Esophagus squamous epithelium (tissue), 5 donors: ENCODE data around the gene DNAAF6. TPM values are rescaled to one million over a fixed set of nuclear protein-coding genes. Genes with fewer than 3 reads are reported as not detected.
A peak's percentile ranks its signal among the peaks of the same experiment; 100 is the strongest.
"Not testable (repeated sequence)": the region's sequence is repeated elsewhere in the genome, so short reads cannot be mapped to it uniquely, and the experiment has no call there.

Experiments used
- DNase-seq: peaks from one replicate; lab custom pipeline; 2025; lab: John Stamatoyannopoulos, UW
- H3K27ac ChIP-seq, 4 donors: fragments of 200-600 bp; sonication (generic); one replicate each; pipeline ENCODE4 v1.5.1; 2016 to 2019; ENCODE audit warnings: mild to moderate bottlenecking in 1 of 4
- H3K27me3 ChIP-seq, 4 donors: fragments of 200-600 bp; sonication (generic); 1 replicate in 3 of 4; 2 replicates in 1 of 4; pipeline versions ENCODE4 v1.5.1 to v1.6.0; 2017 to 2021; ENCODE audit warnings: antibody characterized with exemption in 1 of 4
- H3K36me3 ChIP-seq, 3 donors: fragments of 200-600 bp; sonication (generic); one replicate each; pipeline ENCODE4 v1.5.1; 2016 to 2019
- H3K4me1 ChIP-seq, 3 donors: fragments of 200-600 bp; sonication (generic); one replicate each; pipeline ENCODE4 v1.5.1; 2017 to 2019
- H3K4me3 ChIP-seq, 4 donors: fragments of 200-600 bp; sonication (generic); 1 replicate in 3 of 4; 2 replicates in 1 of 4; pipeline ENCODE4 v1.5.1; 2016 to 2019; ENCODE audit warnings: mild to moderate bottlenecking in 2 of 4, moderate library complexity in 1 of 4
- H3K9me3 ChIP-seq, 3 donors: fragments of 200-600 bp; sonication (generic); one replicate each; pipeline ENCODE4 v1.5.1; 2016 to 2019
- POLR2A ChIP-seq, 4 donors: fragments of 450-650 bp; IDR thresholded peaks; one replicate each; pipeline ENCODE4 v1.6.1; 2017; ENCODE audit warnings: antibody characterized with exemption in 4 of 4, mild to moderate bottlenecking in 4 of 4, moderate library complexity in 3 of 4
- WGBS, 2 donors: methylation state at CpG; one replicate each; pipeline ENCODE4 v1.1.5; 2018; 5-methylcytosine and 5-hydroxymethylcytosine counted together
- intact Hi-C: fragments of 100-400 bp; cut with DNase I; formaldehyde crosslinking; loops from one replicate; pipeline ENCODE4 v1.15.0; 2022
- total RNA-seq, 4 donors: library from RNA; depleted of rRNA; stranded (reverse); fragments of >200 nt; gene quantifications; one replicate each; pipeline ENCODE4 v1.1.0, GENCODE V29; 2016
- TF ChIP-seq, protein P1 (sequence below), 6 experiments: fragments of 450-650 bp in 4 of 6; fragments of 200-600 bp in 2 of 6; sonication (generic) in 2 of 6; IDR thresholded peaks; one replicate each; pipeline ENCODE4 v1.5.1; 2016 to 2019; ENCODE audit warnings: antibody characterized with exemption in 6 of 6, mild to moderate bottlenecking in 4 of 6, moderate library complexity in 4 of 6
- donor health status: DM: yes; HTN: yes; CAD: no.

Gene DNAAF6
- total RNA-seq = not detected

DNA sequence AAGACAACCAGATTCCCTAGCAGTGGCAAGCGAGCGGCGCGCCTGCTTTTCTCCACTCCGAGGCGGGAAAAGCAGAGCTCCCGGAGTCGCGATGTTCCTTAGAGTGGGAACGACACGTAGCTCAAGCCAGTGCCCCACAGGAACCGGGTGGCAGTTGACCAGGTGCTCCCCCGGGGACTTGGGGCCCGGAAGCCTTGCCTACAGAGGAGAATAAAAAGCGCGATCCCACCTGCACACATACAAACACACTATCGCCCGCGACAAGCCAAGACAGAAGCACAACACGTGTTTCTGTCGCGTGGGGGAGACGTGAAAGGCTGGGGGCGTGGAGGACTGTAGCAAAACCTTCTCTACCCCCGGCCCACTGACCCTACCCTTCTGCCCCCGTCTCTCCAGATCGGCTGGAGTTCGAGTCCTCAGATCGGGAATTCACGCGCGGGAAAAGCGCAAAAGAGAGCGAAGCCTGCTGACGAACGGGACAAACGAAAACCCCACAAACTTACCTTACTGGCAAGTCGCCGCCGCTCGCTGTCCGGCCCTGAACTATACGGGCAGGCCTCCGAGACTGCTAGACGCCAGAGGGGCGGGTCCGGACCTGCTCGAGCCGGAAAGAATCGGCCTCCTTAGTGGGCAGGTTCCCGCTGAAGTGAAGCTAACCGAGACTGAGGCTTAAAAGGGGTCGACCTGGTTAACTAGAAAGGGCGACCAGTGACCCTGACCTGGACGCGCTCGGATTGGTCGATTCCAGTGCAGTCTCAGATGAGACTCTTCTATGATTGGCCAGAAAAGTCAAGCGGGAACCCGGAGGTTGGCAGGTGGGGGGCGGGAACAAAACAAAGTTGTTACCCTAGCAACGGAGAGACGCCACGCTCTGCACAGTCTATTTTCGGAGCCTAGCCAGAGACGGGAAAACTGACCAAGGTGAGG lies at the start of gene DNAAF6, which contains the start of gene NUP62CL:
Gene DNAAF6 (plus strand): TSS at position 842 of the 927 bp plus-strand sequence. CDS start 6,265 bp downstream, outside the sequence.
Gene NUP62CL (minus strand): TSS at position 664 of the 927 bp plus-strand sequence. CDS start 31,287 bp downstream, outside the sequence.
- DNase-seq = peak; percentile 24
- no peak within 1 kb of the TSS for H3K27ac ChIP-seq
- intact Hi-C loops = no loop called here
- peak within 1 kb of the TSS; percentile 35 to 61 (median 48) for H3K4me3 ChIP-seq
- no peaks in the 10 kb centered on the region for H3K27me3 ChIP-seq
- 0 to 41% methylated on average over 4 to 18 of the region's 66 CpGs for WGBS, 2 donors
- no peaks in the 10 kb centered on the region for H3K9me3 ChIP-seq
- peaks cover 0 to 8% (median 0%) of the 10 kb centered on the region in 3 donors for H3K4me1 ChIP-seq
- H3K36me3 ChIP-seq = no peaks in the 10 kb centered on the region
- no peak for TF ChIP-seq POLR2A (IDR thresholded peaks at IDR 0.05)
- TF ChIP-seq, protein P1, sequence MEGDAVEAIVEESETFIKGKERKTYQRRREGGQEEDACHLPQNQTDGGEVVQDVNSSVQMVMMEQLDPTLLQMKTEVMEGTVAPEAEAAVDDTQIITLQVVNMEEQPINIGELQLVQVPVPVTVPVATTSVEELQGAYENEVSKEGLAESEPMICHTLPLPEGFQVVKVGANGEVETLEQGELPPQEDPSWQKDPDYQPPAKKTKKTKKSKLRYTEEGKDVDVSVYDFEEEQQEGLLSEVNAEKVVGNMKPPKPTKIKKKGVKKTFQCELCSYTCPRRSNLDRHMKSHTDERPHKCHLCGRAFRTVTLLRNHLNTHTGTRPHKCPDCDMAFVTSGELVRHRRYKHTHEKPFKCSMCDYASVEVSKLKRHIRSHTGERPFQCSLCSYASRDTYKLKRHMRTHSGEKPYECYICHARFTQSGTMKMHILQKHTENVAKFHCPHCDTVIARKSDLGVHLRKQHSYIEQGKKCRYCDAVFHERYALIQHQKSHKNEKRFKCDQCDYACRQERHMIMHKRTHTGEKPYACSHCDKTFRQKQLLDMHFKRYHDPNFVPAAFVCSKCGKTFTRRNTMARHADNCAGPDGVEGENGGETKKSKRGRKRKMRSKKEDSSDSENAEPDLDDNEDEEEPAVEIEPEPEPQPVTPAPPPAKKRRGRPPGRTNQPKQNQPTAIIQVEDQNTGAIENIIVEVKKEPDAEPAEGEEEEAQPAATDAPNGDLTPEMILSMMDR (IDR thresholded peaks at IDR 0.05) = no peak

DNA sequence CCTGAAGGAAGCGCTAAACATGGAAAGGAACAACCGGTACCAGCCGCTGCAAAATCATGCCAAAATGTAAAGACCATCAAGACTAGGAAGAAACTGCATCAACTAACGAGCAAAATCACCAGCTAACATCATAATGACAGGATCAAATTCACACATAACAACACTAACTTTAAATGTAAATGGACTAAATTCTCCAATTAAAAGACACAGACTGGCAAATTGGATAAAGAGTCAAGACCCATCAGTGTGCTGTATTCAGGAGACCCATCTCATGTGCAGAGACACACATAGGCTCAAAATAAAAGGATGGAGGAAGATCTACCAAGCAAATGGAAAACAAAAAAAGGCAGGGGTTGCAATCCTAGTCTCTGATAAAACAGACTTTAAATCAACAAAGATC lies 48.8 kb upstream of the DNAAF6 start:
- H3K9me3 ChIP-seq, H3K4me3 ChIP-seq, H3K36me3 ChIP-seq, H3K27ac ChIP-seq, DNase-seq, H3K27me3 ChIP-seq, intact Hi-C loops, H3K4me1 ChIP-seq: not testable (repeated sequence)
- 80% methylated on average over 1 of the region's 4 CpGs; no CpG with 5 or more reads in 1 of the 2 donors for WGBS, 2 donors

DNA sequence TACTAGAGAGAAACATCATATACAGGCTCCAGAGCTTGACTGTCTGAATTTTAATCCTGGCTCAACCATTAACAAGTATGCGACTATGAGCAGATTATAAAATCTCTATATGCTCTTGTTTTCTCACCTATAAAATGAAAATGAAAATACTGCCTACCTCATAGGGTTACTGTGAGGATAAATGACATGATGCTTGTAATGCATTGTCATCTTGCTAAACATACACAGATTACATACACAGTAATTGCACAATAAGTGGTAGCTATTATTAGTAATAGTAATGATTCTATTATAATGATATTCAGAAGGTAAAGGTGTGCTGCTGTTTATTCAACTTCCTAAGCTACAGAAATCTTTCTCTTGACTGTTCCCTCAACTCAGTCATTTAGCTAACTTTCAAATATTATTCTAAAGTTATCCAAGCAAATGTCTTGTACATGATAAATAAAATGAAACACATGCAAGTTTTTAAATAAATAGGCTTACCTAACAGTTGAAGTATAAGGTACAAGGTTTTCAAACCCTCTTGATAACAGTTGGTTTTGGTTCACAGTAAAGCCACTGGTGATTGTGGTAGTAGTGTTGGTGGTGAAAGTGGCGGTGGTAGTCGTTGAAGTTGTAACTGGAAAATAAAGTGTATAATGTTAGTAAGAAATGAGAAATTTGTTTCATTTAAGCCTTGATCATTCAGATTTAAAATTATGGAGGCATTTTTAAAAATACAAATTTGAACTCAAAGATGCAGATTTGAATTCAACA lies 39.1 kb upstream of the DNAAF6 start:
- 77 to 90% methylated on average over 3 of the region's 3 CpGs for WGBS, 2 donors
- Histone ChIP-seq H3K27me3 (no peaks in the 10 kb centered on the region), H3K36me3 (no peaks in the 10 kb centered on the region), H3K27ac (no peak overlapping the region), H3K4me1 (no peaks in the 10 kb centered on the region), H3K4me3 (no peak overlapping the region), H3K9me3 (no peaks in the 10 kb centered on the region)
- DNase-seq = no peak
- intact Hi-C loops = no loop called here
- TF ChIP-seq POLR2A (IDR thresholded peaks at IDR 0.05) = no peak
- TF ChIP-seq, protein P1 (IDR thresholded peaks at IDR 0.05) = no peak

DNA sequence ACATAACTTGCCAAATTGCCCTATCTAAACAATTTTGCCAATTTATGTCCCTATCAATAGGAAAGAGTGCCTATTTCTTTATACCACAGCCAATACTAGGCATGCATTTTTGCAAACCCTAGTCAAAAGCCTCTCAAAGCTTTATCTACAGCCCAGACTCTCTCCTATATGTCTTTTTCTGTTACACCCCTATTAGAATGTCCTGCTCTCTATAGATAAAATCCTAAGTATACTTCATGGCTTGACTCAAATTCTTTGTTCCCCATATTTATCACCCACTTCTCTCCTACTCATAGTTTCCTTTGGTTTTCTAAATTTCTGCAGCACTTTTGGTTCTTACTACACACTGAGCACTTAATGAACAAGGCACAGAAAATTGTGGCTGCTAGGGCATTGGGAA lies 38.2 kb upstream of the DNAAF6 start:
- H3K27ac ChIP-seq = no peak overlapping the region
- intact Hi-C loops = no loop called here
- H3K9me3 ChIP-seq = no peaks in the 10 kb centered on the region
- H3K27me3 ChIP-seq = no peaks in the 10 kb centered on the region
- no peak overlapping the region for H3K4me3 ChIP-seq
- no peak for DNase-seq
- no peak for TF ChIP-seq POLR2A (IDR thresholded peaks at IDR 0.05)
- TF ChIP-seq, protein P1 (IDR thresholded peaks at IDR 0.05) = no peak
- no peaks in the 10 kb centered on the region for H3K4me1 ChIP-seq
- no peaks in the 10 kb centered on the region for H3K36me3 ChIP-seq

DNA sequence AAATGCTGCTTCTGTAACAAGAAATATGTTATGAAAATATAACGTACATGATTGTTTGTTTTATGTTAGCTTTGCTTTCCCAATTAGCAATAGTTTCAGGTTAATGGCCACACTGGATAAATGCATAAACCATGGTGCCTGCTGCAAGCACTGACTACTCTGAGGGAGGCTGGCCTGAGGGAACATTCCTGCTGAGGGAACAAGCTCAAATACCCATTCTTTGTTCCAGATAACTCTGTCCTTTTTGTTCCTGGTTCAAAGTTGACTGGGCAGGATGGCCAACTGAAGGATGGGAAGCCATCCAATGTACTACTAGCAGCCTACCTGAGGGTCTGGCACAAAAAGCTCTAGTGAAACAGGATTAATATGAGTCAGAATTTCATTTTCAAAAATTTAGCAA lies 37.7 kb upstream of the DNAAF6 start:
- no peak for DNase-seq
- H3K9me3 ChIP-seq = no peaks in the 10 kb centered on the region
- intact Hi-C loops = no loop called here
- TF ChIP-seq, protein P1 (IDR thresholded peaks at IDR 0.05) = no peak
- TF ChIP-seq POLR2A (IDR thresholded peaks at IDR 0.05) = no peak
- H3K36me3 ChIP-seq = no peaks in the 10 kb centered on the region
- 29 to 61% methylated on average over 1 of the region's 1 CpG for WGBS, 2 donors
- H3K4me3 ChIP-seq = no peak overlapping the region
- H3K4me1 ChIP-seq = no peaks in the 10 kb centered on the region
- no peak overlapping the region for H3K27ac ChIP-seq
- H3K27me3 ChIP-seq = no peaks in the 10 kb centered on the region
